ENCODE data around the gene PIP5K1A. TPM values are rescaled to one million over a fixed set of nuclear protein-coding genes. Genes with fewer than 3 reads are reported as not detected.
A peak's percentile ranks its signal among the peaks of the same experiment; 100 is the strongest.

Gene PIP5K1A
- total and polyA plus RNA-seq, 9 of the 15 experiments (the other 6 are each of a cell fraction or from before 2014, with no cell fraction given) = 1.9 to 42.4 (median 18.8) TPM

DNA sequence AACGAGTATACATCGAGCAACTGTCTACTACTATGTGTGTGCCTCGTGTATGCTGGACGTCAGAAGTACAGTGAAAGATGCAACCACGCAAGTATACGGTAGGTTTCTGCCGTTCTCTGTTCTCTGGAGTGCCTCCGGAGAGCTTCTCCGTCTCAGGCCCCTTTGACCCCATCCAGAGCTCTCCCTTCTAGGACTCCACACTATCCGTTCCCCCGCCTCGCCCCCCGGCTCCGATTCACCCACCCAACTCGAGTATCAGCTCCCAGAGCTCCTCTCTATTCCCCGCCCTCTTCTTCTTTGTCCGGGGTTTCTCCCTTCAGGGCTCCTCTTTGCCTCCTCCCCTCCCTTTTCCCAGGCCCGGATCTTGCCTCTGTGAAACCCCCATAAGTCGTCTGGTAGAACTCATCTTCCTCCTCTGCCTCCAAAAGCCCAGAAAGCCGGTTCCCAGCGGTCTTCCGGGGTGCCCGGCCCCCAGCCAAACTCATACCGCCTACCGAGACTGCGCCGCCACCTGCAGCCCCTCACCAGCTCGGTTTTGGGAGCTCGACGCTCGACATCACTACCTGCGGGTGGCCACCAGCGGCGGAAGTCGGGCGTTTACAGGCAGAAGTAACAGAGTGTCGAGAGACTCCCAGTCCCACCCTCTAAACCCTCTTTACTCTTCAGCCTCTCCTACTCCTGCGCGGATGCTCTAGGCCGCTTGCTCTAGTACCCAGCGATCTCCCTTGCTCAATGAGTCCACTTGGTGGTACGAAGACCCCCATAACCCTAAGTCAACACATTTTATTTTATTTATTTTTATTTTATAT lies 8.5 kb upstream of the PIP5K1A start, which contains the start of gene VPS72 (continued):
- TF ChIP-seq PPARD (CRISPR knock-in tag; IDR thresholded peaks at IDR 0.05) (no peak), ASH1L (IDR thresholded peaks at IDR 0.05; ENCODE audit: borderline replicate concordance, low read depth, partially characterized antibody) (no peak), PHF21A (IDR thresholded peaks at IDR 0.05; ENCODE audit: borderline replicate concordance, low read depth) (peak; percentile 72; the same call in 1 of the 2 replicates), TBL1XR1 (IDR thresholded peaks at IDR 0.05; ENCODE audit: low read length in 2 of 2) (peak in 1 of 2 experiments; percentile 52; a peak in 1 of 4 replicates), NUFIP1 (IDR thresholded peaks at IDR 0.05; ENCODE audit: partially characterized antibody) (no peak), SMAD2 (IDR thresholded peaks at IDR 0.05; ENCODE audit: low read depth, low read length) (no peak), ZNF436 (CRISPR knock-in tag; IDR thresholded peaks at IDR 0.05) (no peak), ZNF134 (CRISPR knock-in tag; conservative IDR thresholded peaks at IDR 0.05) (no peak), TAF15 (IDR thresholded peaks at IDR 0.05; ENCODE audit: low read depth, low read length) (no peak), ZNF41 (CRISPR knock-in tag; conservative IDR thresholded peaks at IDR 0.05) (no peak), TEAD4 (IDR thresholded peaks at IDR 0.05; ENCODE audit: low read length) (no peak), TEAD4 (CRISPR knock-in tag; IDR thresholded peaks at IDR 0.05; ENCODE audit: borderline replicate concordance) (no peak), ZNF699 (CRISPR knock-in tag; IDR thresholded peaks at IDR 0.05; ENCODE audit: insufficient replicate concordance) (no peak), POLR3G (IDR thresholded peaks at IDR 0.05; ENCODE audit: extremely low read depth, insufficient read length, insufficient replicate concordance) (no peak), ZNF174 (CRISPR knock-in tag; IDR thresholded peaks at IDR 0.05) (no peak), SAFB (IDR thresholded peaks at IDR 0.05; ENCODE audit: borderline replicate concordance, low read depth, low read length) (no peak), DMBX1 (CRISPR knock-in tag; IDR thresholded peaks at IDR 0.05; ENCODE audit: borderline replicate concordance) (no peak), E2F3 (CRISPR knock-in tag; IDR thresholded peaks at IDR 0.05) (peak; percentile 25; the same call in 1 of the 2 replicates), SIN3A (IDR thresholded peaks at IDR 0.05; ENCODE audit: borderline replicate concordance in 2 of 2, control insufficient read depth in 1 of 2, low read depth in 2 of 2, low read length in 2 of 2) (peak; percentile 88 to 89; a peak in 3 of 4 replicates)
- TF ChIP-seq, protein P1, sequence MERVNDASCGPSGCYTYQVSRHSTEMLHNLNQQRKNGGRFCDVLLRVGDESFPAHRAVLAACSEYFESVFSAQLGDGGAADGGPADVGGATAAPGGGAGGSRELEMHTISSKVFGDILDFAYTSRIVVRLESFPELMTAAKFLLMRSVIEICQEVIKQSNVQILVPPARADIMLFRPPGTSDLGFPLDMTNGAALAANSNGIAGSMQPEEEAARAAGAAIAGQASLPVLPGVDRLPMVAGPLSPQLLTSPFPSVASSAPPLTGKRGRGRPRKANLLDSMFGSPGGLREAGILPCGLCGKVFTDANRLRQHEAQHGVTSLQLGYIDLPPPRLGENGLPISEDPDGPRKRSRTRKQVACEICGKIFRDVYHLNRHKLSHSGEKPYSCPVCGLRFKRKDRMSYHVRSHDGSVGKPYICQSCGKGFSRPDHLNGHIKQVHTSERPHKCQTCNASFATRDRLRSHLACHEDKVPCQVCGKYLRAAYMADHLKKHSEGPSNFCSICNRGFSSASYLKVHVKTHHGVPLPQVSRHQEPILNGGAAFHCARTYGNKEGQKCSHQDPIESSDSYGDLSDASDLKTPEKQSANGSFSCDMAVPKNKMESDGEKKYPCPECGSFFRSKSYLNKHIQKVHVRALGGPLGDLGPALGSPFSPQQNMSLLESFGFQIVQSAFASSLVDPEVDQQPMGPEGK (CRISPR knock-in tag; IDR thresholded peaks at IDR 0.05; ENCODE audit: borderline replicate concordance) = no peak
- TF ChIP-seq, protein P2, sequence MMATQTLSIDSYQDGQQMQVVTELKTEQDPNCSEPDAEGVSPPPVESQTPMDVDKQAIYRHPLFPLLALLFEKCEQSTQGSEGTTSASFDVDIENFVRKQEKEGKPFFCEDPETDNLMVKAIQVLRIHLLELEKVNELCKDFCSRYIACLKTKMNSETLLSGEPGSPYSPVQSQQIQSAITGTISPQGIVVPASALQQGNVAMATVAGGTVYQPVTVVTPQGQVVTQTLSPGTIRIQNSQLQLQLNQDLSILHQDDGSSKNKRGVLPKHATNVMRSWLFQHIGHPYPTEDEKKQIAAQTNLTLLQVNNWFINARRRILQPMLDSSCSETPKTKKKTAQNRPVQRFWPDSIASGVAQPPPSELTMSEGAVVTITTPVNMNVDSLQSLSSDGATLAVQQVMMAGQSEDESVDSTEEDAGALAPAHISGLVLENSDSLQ (IDR thresholded peaks at IDR 0.05) = no peak
- TF ChIP-seq, protein P3, sequence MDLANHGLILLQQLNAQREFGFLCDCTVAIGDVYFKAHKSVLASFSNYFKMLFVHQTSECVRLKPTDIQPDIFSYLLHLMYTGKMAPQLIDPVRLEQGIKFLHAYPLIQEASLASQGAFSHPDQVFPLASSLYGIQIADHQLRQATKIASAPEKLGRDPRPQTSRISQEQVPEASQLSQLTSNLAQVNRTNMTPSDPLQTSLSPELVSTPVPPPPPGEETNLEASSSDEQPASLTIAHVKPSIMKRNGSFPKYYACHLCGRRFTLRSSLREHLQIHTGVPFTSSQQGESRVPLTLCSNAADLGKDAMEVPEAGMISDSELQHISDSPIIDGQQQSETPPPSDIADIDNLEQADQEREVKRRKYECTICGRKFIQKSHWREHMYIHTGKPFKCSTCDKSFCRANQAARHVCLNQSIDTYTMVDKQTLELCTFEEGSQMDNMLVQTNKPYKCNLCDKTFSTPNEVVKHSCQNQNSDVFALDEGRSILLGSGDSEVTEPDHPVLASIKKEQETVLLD (IDR thresholded peaks at IDR 0.05) = 0 out of 2 replicates have a peak, but pooled peaks have one; percentile 24

Data from K562 (cell line).